Measurements from ENCODE around the gene FBXO15. TPM values are rescaled to one million over a fixed set of nuclear protein-coding genes. Genes with fewer than 3 reads are reported as not detected.
A peak's percentile ranks its signal among the peaks of the same experiment; 100 is the strongest.

Gene FBXO15
- under 1 TPM; 0.55 to 0.77 TPM for total RNA-seq
- 1.3 TPM for polyA plus RNA-seq

- peaks cover 0 to 37% (median 3%) of the 10 kb centered on the region in 3 donors for H3K36me3 Mint-ChIP-seq
- H3K27me3 Mint-ChIP-seq, result peaks cover 0 to 3% of the 10 kb centered on the region in 2 donors
- H3K9me3 Mint-ChIP-seq, result peaks cover 0 to 1% (median 0%) of the 10 kb centered on the region in 5 donors
- Histone ChIP-seq H3K4me3 (ENCODE audit: low read length) (peak within 1 kb of the TSS; percentile 98), H3K36me3 (ENCODE audit: insufficient read depth, low read length) (peaks cover 4% of the 10 kb centered on the region), H3K27me3 (ENCODE audit: insufficient read depth, low read length, poor library complexity, severe bottlenecking) (no peaks in the 10 kb centered on the region), H3K4me1 (ENCODE audit: insufficient read depth, low read length) (peaks cover 26% of the 10 kb centered on the region), H3K9me3 (ENCODE audit: low read length) (no peaks in the 10 kb centered on the region), H3K27ac (ENCODE audit: low read depth, low read length) (peak within 1 kb of the TSS; percentile 99)
- peak; percentile 92 to 98 (median 97) for DNase-seq
- ChIA-PET POLR2A (interaction anchor here (1.5 kb wide), 1 partner anchor 65 kb away, joined by 4 read pairs; no protein-coding TSS in a partner anchor), CTCF (no interaction called here)
- H3K4me1 Mint-ChIP-seq, result peaks cover 44 to 60% (median 56%) of the 10 kb centered on the region in 3 donors
- peak within 1 kb of the TSS; percentile 93 to 100 (median 94) for H3K4me3 Mint-ChIP-seq
- H3K27ac Mint-ChIP-seq, result peak within 1 kb of the TSS; percentile 94 to 100 (median 100)
These were observed at the start of gene FBXO15, which contains the start of gene TIMM21 for GRCh38 chr18:74147779-74148542. TSS of gene FBXO15 (minus strand) at chr18:74147834. CDS start at chr18:74147785, 49 bp downstream. TSS of gene TIMM21 (plus strand) at chr18:74148523. CDS start at chr18:74148809, 286 bp downstream.

- POLR2A ChIA-PET, result interaction anchor here (0.7 kb wide), 1 partner anchor 146 kb away, joined by 4 read pairs; no protein-coding TSS in a partner anchor
- Mint-ChIP-seq H3K36me3 (no peaks in the 10 kb centered on the region), H3K9me3 (no peaks in the 10 kb centered on the region), H3K4me1 (peaks cover 0 to 6% (median 3%) of the 10 kb centered on the region in 3 donors), H3K27me3 (peaks cover 1 to 23% of the 10 kb centered on the region in 2 donors), H3K27ac (peak overlapping the region in 7 of 8 donors; percentile 68 to 96 (median 81)), H3K4me3 (peak overlapping the region; percentile 34 to 87 (median 79))
- CTCF ChIA-PET, result interaction anchor here (1.2 to 4.6 kb wide), 6 partner anchors 138 to 357 kb away, joined by 3 to 31 read pairs (median 14); no protein-coding TSS in a partner anchor
- no peaks in the 10 kb centered on the region for H3K27me3 ChIP-seq (ENCODE audit: insufficient read depth, low read length, poor library complexity, severe bottlenecking)
- no peaks in the 10 kb centered on the region for H3K4me1 ChIP-seq (ENCODE audit: insufficient read depth, low read length)
- peak; percentile 13 to 74 (median 58) for DNase-seq
- H3K27ac ChIP-seq (ENCODE audit: low read depth, low read length), result no peak overlapping the region
- H3K36me3 ChIP-seq (ENCODE audit: insufficient read depth, low read length), result no peaks in the 10 kb centered on the region
- peak overlapping the region; percentile 18 for H3K4me3 ChIP-seq (ENCODE audit: low read length)
- no peaks in the 10 kb centered on the region for H3K9me3 ChIP-seq (ENCODE audit: low read length)
These were observed 48.8 kb upstream of the FBXO15 start for GRCh38 chr18:74196220-74197119.

GRCh38 chr18:74194691-74195090 lies 47.1 kb upstream of the FBXO15 start:
- Histone ChIP-seq H3K27ac (ENCODE audit: low read depth, low read length) (no peak overlapping the region), H3K36me3 (ENCODE audit: insufficient read depth, low read length) (no peaks in the 10 kb centered on the region), H3K4me1 (ENCODE audit: insufficient read depth, low read length) (no peaks in the 10 kb centered on the region), H3K9me3 (ENCODE audit: low read length) (no peaks in the 10 kb centered on the region), H3K27me3 (ENCODE audit: insufficient read depth, low read length, poor library complexity, severe bottlenecking) (no peaks in the 10 kb centered on the region), H3K4me3 (ENCODE audit: low read length) (no peak overlapping the region)
- Mint-ChIP-seq H3K36me3 (no peaks in the 10 kb centered on the region), H3K9me3 (no peaks in the 10 kb centered on the region), H3K27me3 (peaks cover 3 to 37% of the 10 kb centered on the region in 2 donors), H3K27ac (peak overlapping the region in 1 of 8 donors; percentile 34), H3K4me1 (peaks cover 0 to 6% (median 3%) of the 10 kb centered on the region in 3 donors), H3K4me3 (no peak overlapping the region)
- ChIA-PET POLR2A (no interaction called here), CTCF (interaction anchor here (0.8 to 1.3 kb wide), 4 partner anchors 42 to 357 kb away, joined by 3 to 5 read pairs (median 4); no protein-coding TSS in a partner anchor)
- no peak for DNase-seq

- peak overlapping the region in 1 of 7 donors; percentile 61 for H3K4me3 Mint-ChIP-seq
- H3K27me3 Mint-ChIP-seq, result peaks cover 5 to 54% of the 10 kb centered on the region in 2 donors
- no peaks in the 10 kb centered on the region for H3K36me3 Mint-ChIP-seq
- H3K27ac Mint-ChIP-seq, result no peak overlapping the region
- H3K4me3 ChIP-seq (ENCODE audit: low read length), result no peak overlapping the region
- H3K27me3 ChIP-seq (ENCODE audit: insufficient read depth, low read length, poor library complexity, severe bottlenecking), result no peaks in the 10 kb centered on the region
- peaks cover 0 to 6% (median 3%) of the 10 kb centered on the region in 3 donors for H3K4me1 Mint-ChIP-seq
- DNase-seq, result no peak
- no peaks in the 10 kb centered on the region for H3K9me3 Mint-ChIP-seq
- ChIA-PET CTCF (interaction anchor here (1.3 to 2.9 kb wide), 2 partner anchors 151 to 360 kb away, joined by 4 to 7 read pairs; no protein-coding TSS in a partner anchor), POLR2A (no interaction called here)
- no peaks in the 10 kb centered on the region for H3K36me3 ChIP-seq (ENCODE audit: insufficient read depth, low read length)
- H3K4me1 ChIP-seq (ENCODE audit: insufficient read depth, low read length), result no peaks in the 10 kb centered on the region
- H3K27ac ChIP-seq (ENCODE audit: low read depth, low read length), result no peak overlapping the region
- H3K9me3 ChIP-seq (ENCODE audit: low read length), result no peaks in the 10 kb centered on the region
These were observed 43.9 kb upstream of the FBXO15 start for GRCh38 chr18:74191577-74191976.

GRCh38 chr18:74190086-74190485 lies 42.5 kb upstream of the FBXO15 start:
- ChIA-PET POLR2A (no interaction called here), CTCF (interaction anchor here (2.9 kb wide), 1 partner anchor 362 kb away, joined by 7 read pairs; no protein-coding TSS in a partner anchor)
- H3K4me1 ChIP-seq (ENCODE audit: insufficient read depth, low read length), result no peaks in the 10 kb centered on the region
- DNase-seq, result no peak
- no peak overlapping the region for H3K4me3 Mint-ChIP-seq
- H3K27me3 Mint-ChIP-seq, result peaks cover 5 to 63% of the 10 kb centered on the region in 2 donors
- no peak overlapping the region for H3K4me3 ChIP-seq (ENCODE audit: low read length)
- no peaks in the 10 kb centered on the region for H3K36me3 Mint-ChIP-seq
- H3K27ac Mint-ChIP-seq, result no peak overlapping the region
- no peaks in the 10 kb centered on the region for H3K9me3 Mint-ChIP-seq
- no peaks in the 10 kb centered on the region for H3K27me3 ChIP-seq (ENCODE audit: insufficient read depth, low read length, poor library complexity, severe bottlenecking)
- no peaks in the 10 kb centered on the region for H3K36me3 ChIP-seq (ENCODE audit: insufficient read depth, low read length)
- no peaks in the 10 kb centered on the region for H3K9me3 ChIP-seq (ENCODE audit: low read length)
- H3K27ac ChIP-seq (ENCODE audit: low read depth, low read length), result no peak overlapping the region
- no peaks in the 10 kb centered on the region for H3K4me1 Mint-ChIP-seq

GRCh38 chr18:74186661-74187060 lies 39.0 kb upstream of the FBXO15 start:
- Mint-ChIP-seq H3K27ac (no peak overlapping the region), H3K9me3 (no peaks in the 10 kb centered on the region), H3K4me3 (no peak overlapping the region), H3K36me3 (no peaks in the 10 kb centered on the region), H3K27me3 (peaks cover 14 to 60% of the 10 kb centered on the region in 2 donors), H3K4me1 (no peaks in the 10 kb centered on the region)
- no peak for DNase-seq
- no peaks in the 10 kb centered on the region for H3K4me1 ChIP-seq (ENCODE audit: insufficient read depth, low read length)
- no peak overlapping the region for H3K27ac ChIP-seq (ENCODE audit: low read depth, low read length)
- no peaks in the 10 kb centered on the region for H3K36me3 ChIP-seq (ENCODE audit: insufficient read depth, low read length)
- ChIA-PET POLR2A (no interaction called here), CTCF (no interaction called here)
- H3K9me3 ChIP-seq (ENCODE audit: low read length), result no peaks in the 10 kb centered on the region
- H3K4me3 ChIP-seq (ENCODE audit: low read length), result no peak overlapping the region
- H3K27me3 ChIP-seq (ENCODE audit: insufficient read depth, low read length, poor library complexity, severe bottlenecking), result no peaks in the 10 kb centered on the region

GRCh38 chr18:74185860-74186259 lies 38.2 kb upstream of the FBXO15 start:
- no peak for DNase-seq
- no peaks in the 10 kb centered on the region for H3K9me3 ChIP-seq (ENCODE audit: low read length)
- no peak overlapping the region for H3K4me3 ChIP-seq (ENCODE audit: low read length)
- H3K27ac ChIP-seq (ENCODE audit: low read depth, low read length), result no peak overlapping the region
- H3K36me3 ChIP-seq (ENCODE audit: insufficient read depth, low read length), result no peaks in the 10 kb centered on the region
- Mint-ChIP-seq H3K9me3 (no peaks in the 10 kb centered on the region), H3K27ac (no peak overlapping the region), H3K36me3 (no peaks in the 10 kb centered on the region), H3K4me3 (no peak overlapping the region), H3K4me1 (no peaks in the 10 kb centered on the region), H3K27me3 (peaks cover 13 to 54% of the 10 kb centered on the region in 2 donors)
- CTCF ChIA-PET, result no interaction called here
- no peaks in the 10 kb centered on the region for H3K27me3 ChIP-seq (ENCODE audit: insufficient read depth, low read length, poor library complexity, severe bottlenecking)
- POLR2A ChIA-PET, result no interaction called here
- H3K4me1 ChIP-seq (ENCODE audit: insufficient read depth, low read length), result no peaks in the 10 kb centered on the region
